RWPE1 (cell line): Measurements from ENCODE around the gene FKBP4.

Experiments used
- CTCF ChIA-PET: fragments of 350-600 bp; sonication (Branson Sonifier 250); formaldehyde crosslinking; extraction: SDS; loops from one replicate; lab custom pipeline; 2021; lab: Yijun Ruan, JAX
- POLR2A ChIA-PET: fragments of 400-600 bp; formaldehyde crosslinking; extraction: SDS; loops from one replicate; lab custom pipeline; 2020; ENCODE audit warnings: antibody characterized with exemption; ENCODE audit not compliant: low non-redundant PET; lab: Yijun Ruan, JAX
- DNase-seq: peaks from one replicate; pipeline ENCODE4 v3.0.0; 2012; ENCODE audit warnings: low spot score
- H3K27ac ChIP-seq: fragments of 450-650 bp; 2 replicates; pipeline ENCODE4 v1.5.1; 2017
- CTCF ChIP-seq: fragments of 450-650 bp; conservative IDR thresholded peaks from 2 replicates; pipeline ENCODE4 v1.5.1; 2017; ENCODE audit warnings: low read depth, mild to moderate bottlenecking

Gene FKBP4

GRCh38 chr12:2805143-2805520 lies 10.4 kb downstream of the FKBP4 start:
- no peak for TF ChIP-seq CTCF
- ChIA-PET POLR2A (no interaction called here), CTCF (no interaction called here)
- no peak overlapping the region for H3K27ac ChIP-seq
- no peak for DNase-seq

- no peak for TF ChIP-seq CTCF
- DNase-seq: no peak
- ChIA-PET POLR2A (no interaction called here), CTCF (no interaction called here)
- H3K27ac ChIP-seq: no peak overlapping the region
These were observed 11.9 kb downstream of the FKBP4 start for GRCh38 chr12:2806700-2807099.

GRCh38 chr12:2811801-2812200 lies 17.0 kb downstream of the FKBP4 start:
- POLR2A ChIA-PET: no interaction called here
- CTCF ChIA-PET: interaction anchor here (1.0 kb wide), 1 partner anchor 28 kb away, joined by 3 read pairs; no protein-coding TSS in a partner anchor
- no peak for TF ChIP-seq CTCF

GRCh38 chr12:2812290-2813213 lies 17.8 kb downstream of the FKBP4 start, which contains the start of gene ITFG2:
ITFG2 (plus strand) TSS chr12:2812668; CDS start chr12:2812761, 93 bp downstream.
- H3K27ac ChIP-seq: peak within 1 kb of the TSS; percentile 85
- peak; percentile 94 for DNase-seq
- ChIA-PET POLR2A (no interaction called here), CTCF (interaction anchor here (1.0 kb wide), 1 partner anchor 28 kb away, joined by 3 read pairs; no protein-coding TSS in a partner anchor)
- TF ChIP-seq CTCF: no peak

More at GRCh38 chr12:2811801-2812200, 17.0 kb downstream of the FKBP4 start:
- DNase-seq: no peak
- no peak overlapping the region for H3K27ac ChIP-seq

GRCh38 chr12:2813214-2814185 lies 18.7 kb downstream of the FKBP4 start:
- DNase-seq: peak; percentile 59
- CTCF ChIA-PET: interaction anchor here (0.7 to 1.2 kb wide), 4 partner anchors 13 to 1372 kb away, joined by 3 to 4 read pairs (median 3); no protein-coding TSS in a partner anchor
- peak overlapping the region; percentile 85 for H3K27ac ChIP-seq
- peak; percentile 66 for TF ChIP-seq CTCF
- POLR2A ChIA-PET: interaction anchor here (0.7 kb wide), 1 partner anchor 78 kb away, joined by 4 read pairs; no protein-coding TSS in a partner anchor
